Ovary (tissue), 3 donors: Measurements from ENCODE around the gene ZMIZ1.

Source experiments
- EP300 ChIP-seq: sonication (generic); formaldehyde crosslinking; IDR thresholded peaks from one replicate; pipeline ENCODE4 v1.6.1; 2017; ENCODE audit warnings: antibody characterized with exemption
- POLR2A ChIP-seq: fragments of 450-650 bp; IDR thresholded peaks from one replicate; pipeline ENCODE4 v1.6.1; 2017; ENCODE audit warnings: antibody characterized with exemption, mild to moderate bottlenecking, moderate library complexity
- TF ChIP-seq, protein P1 (sequence below), 3 donors: fragments of 450-650 bp in 2 of 3; fragments of 200-600 bp in 1 of 3; IDR thresholded peaks; one replicate each; pipeline versions ENCODE4 v1.5.1 to v1.8.0; 2016 to 2022; ENCODE audit warnings: antibody characterized with exemption in 3 of 3, mild to moderate bottlenecking in 1 of 3
- donor health status: DM: no; HTN: no; CAD: no.

GRCh38 chr10:79063071-79063491 lies 5.7 kb upstream of the ZMIZ1 start:
- TF ChIP-seq, protein P1, sequence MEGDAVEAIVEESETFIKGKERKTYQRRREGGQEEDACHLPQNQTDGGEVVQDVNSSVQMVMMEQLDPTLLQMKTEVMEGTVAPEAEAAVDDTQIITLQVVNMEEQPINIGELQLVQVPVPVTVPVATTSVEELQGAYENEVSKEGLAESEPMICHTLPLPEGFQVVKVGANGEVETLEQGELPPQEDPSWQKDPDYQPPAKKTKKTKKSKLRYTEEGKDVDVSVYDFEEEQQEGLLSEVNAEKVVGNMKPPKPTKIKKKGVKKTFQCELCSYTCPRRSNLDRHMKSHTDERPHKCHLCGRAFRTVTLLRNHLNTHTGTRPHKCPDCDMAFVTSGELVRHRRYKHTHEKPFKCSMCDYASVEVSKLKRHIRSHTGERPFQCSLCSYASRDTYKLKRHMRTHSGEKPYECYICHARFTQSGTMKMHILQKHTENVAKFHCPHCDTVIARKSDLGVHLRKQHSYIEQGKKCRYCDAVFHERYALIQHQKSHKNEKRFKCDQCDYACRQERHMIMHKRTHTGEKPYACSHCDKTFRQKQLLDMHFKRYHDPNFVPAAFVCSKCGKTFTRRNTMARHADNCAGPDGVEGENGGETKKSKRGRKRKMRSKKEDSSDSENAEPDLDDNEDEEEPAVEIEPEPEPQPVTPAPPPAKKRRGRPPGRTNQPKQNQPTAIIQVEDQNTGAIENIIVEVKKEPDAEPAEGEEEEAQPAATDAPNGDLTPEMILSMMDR (IDR thresholded peaks at IDR 0.05) = no peak
- TF ChIP-seq EP300 (no peak), POLR2A (no peak)
